Mesendoderm (in vitro differentiated cells): ENCODE measurements around the gene CDH15.

Source experiments
- DNase-seq: peaks from one replicate; pipeline ENCODE4 v3.0.0; 2013
- H2AK5ac ChIP-seq: 2 replicates; pipeline ENCODE4 v1.6.1; 2013; ENCODE audit warnings: low read length, inconsistent platforms
- H2BK120ac ChIP-seq: 2 replicates; pipeline ENCODE4 v1.6.1; 2013; ENCODE audit warnings: low read depth, mild to moderate bottlenecking, low read length, moderate library complexity, mixed read lengths
- H2BK15ac ChIP-seq: replicated peaks from 2 replicates; pipeline ENCODE4 v1.6.1; 2013; ENCODE audit warnings: low read depth, mild to moderate bottlenecking, moderate library complexity
- H2BK5ac ChIP-seq: 2 replicates; pipeline ENCODE4 v1.6.1; 2013; ENCODE audit warnings: low read length, inconsistent platforms
- H3K18ac ChIP-seq: 2 replicates; pipeline ENCODE4 v1.6.1; 2013; ENCODE audit warnings: mild to moderate bottlenecking, low read length, mixed read lengths
- H3K23ac ChIP-seq: one replicate; pipeline ENCODE4 v1.6.1; 2013; ENCODE audit warnings: low read length
- H3K27ac ChIP-seq: 2 replicates; pipeline ENCODE4 v1.5.1; 2013; ENCODE audit warnings: low read depth, mild to moderate bottlenecking, inconsistent platforms, low read length, moderate library complexity
- H3K27me3 ChIP-seq: 2 replicates; pipeline ENCODE4 v1.6.1; 2013; ENCODE audit warnings: low read length, control low read depth, mild to moderate bottlenecking, inconsistent platforms; ENCODE audit not compliant: insufficient read depth, poor library complexity
- H3K36me3 ChIP-seq: 2 replicates; pipeline ENCODE4 v1.6.1; 2013; ENCODE audit warnings: low read length, inconsistent platforms; ENCODE audit not compliant: control insufficient read depth, insufficient read depth
- H3K4ac ChIP-seq: one replicate; pipeline ENCODE4 v1.6.1; 2013; ENCODE audit warnings: low read depth, mild to moderate bottlenecking, low read length, moderate library complexity
- H3K4me1 ChIP-seq: 2 replicates; pipeline ENCODE4 v1.6.1; 2013; ENCODE audit warnings: low read depth, low read length, inconsistent platforms; ENCODE audit not compliant: control insufficient read depth
- H3K4me2 ChIP-seq: 2 replicates; pipeline ENCODE4 v1.6.1; 2013; ENCODE audit warnings: low read length
- H3K4me3 ChIP-seq: 2 replicates; pipeline ENCODE4 v1.5.1; 2013; ENCODE audit warnings: mild to moderate bottlenecking, low read length
- H3K56ac ChIP-seq: one replicate; pipeline ENCODE4 v1.6.1; 2013; ENCODE audit warnings: low read length
- H3K79me1 ChIP-seq: 2 replicates; pipeline ENCODE4 v1.6.1; 2013; ENCODE audit warnings: low read length, inconsistent platforms
- H3K79me2 ChIP-seq: 2 replicates; pipeline ENCODE4 v1.6.1; 2013; ENCODE audit warnings: mild to moderate bottlenecking, low read length; ENCODE audit not compliant: control insufficient read depth, insufficient read depth
- H3K9ac ChIP-seq: 2 replicates; pipeline ENCODE4 v1.6.1; 2013; ENCODE audit warnings: low read length, inconsistent platforms
- H4K5ac ChIP-seq: one replicate; pipeline ENCODE4 v1.6.1; 2013; ENCODE audit warnings: low read length
- H4K8ac ChIP-seq: one replicate; pipeline ENCODE4 v1.6.1; 2013; ENCODE audit warnings: low read depth, mild to moderate bottlenecking, control low read depth, low read length, moderate library complexity
- WGBS: extraction: QIAGEN DNeasy Blood & Tissue Kit; methylation state at CpG from one replicate; pipeline ENCODE4 v1.1.7; 2013; ENCODE audit warnings: low lambda C conversion rate, missing lambda C conversion rate; ENCODE audit not compliant: insufficient coverage; ENCODE audit errors: extremely low coverage; 5-methylcytosine and 5-hydroxymethylcytosine counted together

CDH15 gene

DNA sequence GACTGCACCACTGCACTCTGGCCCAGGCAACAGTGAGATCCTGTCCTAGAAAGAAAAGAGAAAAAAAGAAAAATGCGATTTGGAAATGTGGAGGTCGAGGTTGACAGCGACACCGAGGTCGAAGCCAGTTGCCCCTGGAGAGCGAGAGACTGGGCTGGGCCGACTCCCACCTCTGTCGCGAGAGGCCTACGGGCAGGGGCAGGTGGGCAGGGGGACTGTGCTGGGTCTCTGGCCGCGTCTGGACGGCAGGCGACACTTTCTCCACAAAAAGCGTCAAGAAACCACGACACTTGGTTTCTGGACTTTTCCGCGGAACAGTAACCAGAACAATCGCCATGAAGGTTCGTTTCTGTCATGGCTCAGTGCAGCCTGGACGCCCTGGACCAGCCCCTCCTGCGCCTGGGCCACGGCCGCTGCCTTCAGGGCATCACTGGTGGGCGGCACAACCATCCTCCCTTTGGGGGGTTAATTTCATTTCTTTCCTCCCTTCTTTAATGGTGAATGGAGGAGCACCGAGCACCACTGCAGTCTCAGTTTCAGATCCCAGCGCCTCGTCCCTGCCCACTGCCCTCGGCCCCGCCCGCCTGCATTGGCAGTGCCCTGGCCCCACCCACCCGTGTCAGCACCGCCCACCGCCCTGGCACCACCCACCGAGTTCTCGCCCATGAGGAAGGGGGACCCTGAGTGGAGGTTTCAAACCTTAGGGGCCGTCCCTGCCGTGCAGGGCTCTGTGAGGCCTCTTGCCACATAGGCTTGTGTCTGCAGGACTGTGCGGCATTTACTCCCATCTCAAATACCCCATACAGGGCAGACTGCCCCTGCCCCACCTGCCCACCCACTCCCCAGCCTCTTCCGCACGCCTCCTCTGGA, 18.5 kb upstream of the CDH15 start:
- Histone ChIP-seq H2BK120ac (no peak overlapping the region), H4K5ac (no peak overlapping the region), H3K27ac (no peak overlapping the region), H2BK5ac (no peak overlapping the region), H3K4me2 (no peak overlapping the region), H3K36me3 (no peaks in the 10 kb centered on the region), H2BK15ac (no peak overlapping the region), H2AK5ac (no peak overlapping the region), H3K4ac (no peak overlapping the region), H3K56ac (no peak overlapping the region), H3K9ac (no peak overlapping the region), H3K79me2 (no peaks in the 10 kb centered on the region), H3K18ac (no peak overlapping the region), H3K4me3 (no peak overlapping the region), H4K8ac (no peak overlapping the region), H3K23ac (no peak overlapping the region), H3K79me1 (no peaks in the 10 kb centered on the region), H3K4me1 (no peaks in the 10 kb centered on the region), H3K27me3 (no peaks in the 10 kb centered on the region)
- DNase-seq: no peak
- WGBS: no CpG with 5 or more reads among the region's 41 CpGs

DNA sequence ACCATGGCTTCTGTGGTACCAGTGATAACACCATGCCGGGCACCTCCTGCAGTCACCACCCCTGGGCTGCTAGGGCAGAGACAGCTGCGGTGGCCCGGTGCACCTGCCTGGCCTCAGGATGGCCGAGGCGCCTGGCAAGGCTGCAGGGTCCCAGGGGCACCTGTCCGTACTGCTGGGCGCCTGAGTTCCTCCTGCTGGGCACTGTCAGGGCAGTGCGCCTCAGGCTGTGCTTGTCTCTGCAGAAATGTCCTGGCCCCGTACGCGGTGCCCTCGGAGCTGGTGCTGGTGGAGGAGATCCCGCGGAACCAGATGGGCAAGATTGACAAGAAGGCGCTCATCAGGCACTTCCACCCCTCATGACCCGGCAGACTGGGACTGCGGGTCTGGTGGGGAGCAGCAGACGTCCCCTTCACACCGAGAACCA, 17.7 kb upstream of the CDH15 start:
- Histone ChIP-seq H2BK15ac (no peak overlapping the region), H4K8ac (no peak overlapping the region), H3K79me1 (no peaks in the 10 kb centered on the region), H2AK5ac (no peak overlapping the region), H2BK5ac (no peak overlapping the region), H3K4ac (no peak overlapping the region), H3K23ac (no peak overlapping the region), H3K18ac (no peak overlapping the region), H3K56ac (no peak overlapping the region), H3K27ac (no peak overlapping the region), H3K79me2 (no peaks in the 10 kb centered on the region), H3K9ac (no peak overlapping the region), H2BK120ac (no peak overlapping the region), H4K5ac (no peak overlapping the region), H3K4me3 (no peak overlapping the region), H3K4me2 (no peak overlapping the region), H3K27me3 (no peaks in the 10 kb centered on the region), H3K4me1 (no peaks in the 10 kb centered on the region), H3K36me3 (no peaks in the 10 kb centered on the region)
- DNase-seq: no peak
- WGBS: no CpG with 5 or more reads among the region's 19 CpGs

DNA sequence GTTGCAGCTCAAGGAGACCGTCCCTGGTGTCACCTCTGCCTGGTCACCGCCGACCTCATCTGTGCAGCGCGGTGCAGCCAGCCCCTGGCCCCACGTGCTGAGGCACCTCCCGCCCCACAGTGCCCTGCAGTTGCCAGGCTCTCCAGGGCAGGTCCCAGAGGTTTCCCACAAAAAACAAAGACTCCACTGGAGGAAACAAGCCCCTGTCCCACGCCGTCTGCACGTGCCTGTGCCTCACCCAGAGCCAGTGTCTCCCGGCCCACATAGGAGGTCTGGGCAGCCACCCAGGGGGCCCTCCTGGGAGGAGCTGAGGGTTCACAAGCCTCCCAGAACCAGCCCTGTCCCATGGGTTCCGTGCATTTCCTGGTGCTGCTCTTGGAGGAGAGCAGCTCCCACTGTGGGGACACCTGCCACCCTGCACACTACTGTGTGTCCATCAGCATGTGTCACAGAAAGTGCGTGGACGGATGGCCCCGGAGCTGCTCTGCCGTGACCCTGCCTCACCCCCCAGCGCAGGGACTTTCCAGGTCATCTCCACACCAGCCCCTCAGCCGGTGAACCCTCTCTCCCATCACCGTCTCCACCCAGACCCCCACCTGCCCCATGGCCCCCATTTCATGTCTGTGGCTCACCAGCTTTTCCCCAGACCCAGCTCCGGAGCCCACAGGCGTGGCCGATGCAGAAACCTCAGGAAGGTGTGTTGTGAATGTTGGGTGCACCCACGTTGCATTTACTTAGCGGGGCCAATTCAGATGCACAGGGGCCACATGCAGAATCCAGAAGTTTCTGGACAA, 17.0 kb upstream of the CDH15 start:
- no peak overlapping the region for H3K56ac ChIP-seq

DNA sequence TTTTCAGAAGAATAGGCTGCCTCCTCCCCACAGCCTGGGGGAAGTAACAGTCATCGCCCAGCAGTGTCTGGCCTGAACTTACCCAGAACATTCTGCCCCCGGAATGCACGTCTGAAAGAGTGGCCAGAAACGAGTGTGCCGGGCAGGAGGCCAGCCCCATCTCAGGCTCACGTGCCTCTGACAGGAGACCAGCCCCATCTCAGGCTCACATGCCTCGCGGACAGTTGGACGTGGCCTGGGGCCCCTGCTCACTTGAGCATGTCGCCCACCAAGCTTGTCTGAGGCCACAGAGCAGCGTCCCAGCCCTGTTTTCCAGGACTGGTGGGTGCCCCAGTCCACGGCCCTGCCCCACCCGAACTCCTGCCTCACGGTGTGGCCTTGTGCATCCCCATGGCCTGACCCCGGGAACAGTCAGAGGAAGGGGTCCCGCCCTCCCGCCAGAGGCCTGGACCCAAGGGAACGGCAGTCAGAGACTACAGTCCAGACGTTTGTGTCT, 16.3 kb upstream of the CDH15 start:
- DNase-seq: no peak
- Histone ChIP-seq H3K4ac (no peak overlapping the region), H2BK15ac (no peak overlapping the region), H3K36me3 (no peaks in the 10 kb centered on the region), H3K56ac (no peak overlapping the region), H3K23ac (no peak overlapping the region), H3K4me2 (no peak overlapping the region), H3K4me3 (no peak overlapping the region), H3K27ac (no peak overlapping the region), H3K18ac (no peak overlapping the region), H3K9ac (no peak overlapping the region), H2BK120ac (no peak overlapping the region), H4K8ac (no peak overlapping the region), H3K4me1 (no peaks in the 10 kb centered on the region), H3K79me1 (no peaks in the 10 kb centered on the region), H3K79me2 (no peaks in the 10 kb centered on the region), H2BK5ac (no peak overlapping the region), H2AK5ac (no peak overlapping the region), H4K5ac (no peak overlapping the region), H3K27me3 (no peaks in the 10 kb centered on the region)
- no CpG with 5 or more reads among the region's 19 CpGs for WGBS

More for the DNA sequence above, 17.0 kb upstream of the CDH15 start:
- no peaks in the 10 kb centered on the region for H3K27me3 ChIP-seq
- H2AK5ac ChIP-seq: no peak overlapping the region
- no peak overlapping the region for H3K27ac ChIP-seq
- DNase-seq: no peak
- no peaks in the 10 kb centered on the region for H3K36me3 ChIP-seq
- no peak overlapping the region for H3K9ac ChIP-seq
- no peak overlapping the region for H3K4ac ChIP-seq
- no peak overlapping the region for H3K4me3 ChIP-seq
- no peak overlapping the region for H2BK15ac ChIP-seq
- H3K79me2 ChIP-seq: no peaks in the 10 kb centered on the region
- no peak overlapping the region for H3K23ac ChIP-seq
- WGBS: no CpG with 5 or more reads among the region's 24 CpGs
- H3K4me1 ChIP-seq: no peaks in the 10 kb centered on the region
- H4K8ac ChIP-seq: no peak overlapping the region
- no peak overlapping the region for H4K5ac ChIP-seq
- H2BK120ac ChIP-seq: no peak overlapping the region
- no peak overlapping the region for H3K18ac ChIP-seq
- no peaks in the 10 kb centered on the region for H3K79me1 ChIP-seq
- no peak overlapping the region for H2BK5ac ChIP-seq
- H3K4me2 ChIP-seq: no peak overlapping the region

DNA sequence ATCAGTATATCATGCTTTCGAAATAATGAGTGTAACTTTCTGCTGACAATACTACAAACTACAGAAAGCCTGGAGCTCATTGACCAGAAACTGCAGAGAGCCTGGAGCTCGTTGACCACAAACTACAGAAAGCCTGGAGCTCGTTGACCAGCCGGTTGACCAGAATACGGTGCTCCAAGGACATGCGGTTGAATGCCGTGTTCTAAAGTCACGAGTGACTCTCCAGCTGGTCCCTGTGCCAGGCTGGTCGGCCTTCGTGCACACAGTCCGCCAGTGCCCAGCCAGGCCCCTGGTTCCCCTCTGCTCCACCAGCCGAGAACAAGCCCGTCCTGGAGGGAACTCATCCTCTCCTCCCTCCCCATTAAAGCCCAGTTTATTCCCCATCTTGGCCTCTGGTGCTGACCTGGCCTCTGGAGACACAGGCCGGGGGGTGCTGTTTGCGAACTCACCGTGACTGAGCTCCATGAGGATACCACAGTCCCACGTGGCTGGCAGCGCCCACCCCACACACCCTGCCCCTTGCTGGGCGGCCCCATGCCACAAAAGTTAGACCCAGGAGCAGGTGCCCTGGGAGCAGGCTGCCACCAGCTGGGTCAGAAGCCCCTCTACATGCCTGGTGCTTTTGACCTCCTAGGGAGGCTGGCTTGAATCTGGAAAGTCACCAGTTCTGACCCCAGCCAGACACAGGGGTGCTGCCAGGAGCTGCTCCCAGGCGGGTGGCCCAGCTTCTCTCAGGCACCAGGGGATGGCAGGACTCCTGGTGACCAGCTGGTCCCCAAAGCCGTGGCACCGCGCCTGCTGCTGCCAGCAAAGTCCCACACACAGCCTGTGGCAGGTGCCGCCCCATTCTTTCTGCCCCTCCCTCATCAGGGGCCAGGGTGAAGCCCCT, 15.5 kb upstream of the CDH15 start:
- Histone ChIP-seq H2BK120ac (no peak overlapping the region), H2AK5ac (no peak overlapping the region), H3K79me1 (no peaks in the 10 kb centered on the region), H3K4me2 (no peak overlapping the region), H2BK5ac (no peak overlapping the region), H3K9ac (no peak overlapping the region), H3K79me2 (no peaks in the 10 kb centered on the region), H3K18ac (no peak overlapping the region), H3K36me3 (no peaks in the 10 kb centered on the region), H3K4me1 (no peaks in the 10 kb centered on the region), H3K27me3 (no peaks in the 10 kb centered on the region), H3K4ac (no peak overlapping the region), H2BK15ac (no peak overlapping the region), H3K27ac (no peak overlapping the region), H3K23ac (no peak overlapping the region), H3K56ac (no peak overlapping the region), H4K5ac (no peak overlapping the region), H3K4me3 (no peak overlapping the region), H4K8ac (no peak overlapping the region)
- no CpG with 5 or more reads among the region's 24 CpGs for WGBS
- DNase-seq: no peak
